ENCODE results near the gene PTPRN2.
"Not testable (repeated sequence)": the region's sequence is repeated elsewhere in the genome, so short reads cannot be mapped to it uniquely, and the experiment has no call there.

Gene PTPRN2

DNA sequence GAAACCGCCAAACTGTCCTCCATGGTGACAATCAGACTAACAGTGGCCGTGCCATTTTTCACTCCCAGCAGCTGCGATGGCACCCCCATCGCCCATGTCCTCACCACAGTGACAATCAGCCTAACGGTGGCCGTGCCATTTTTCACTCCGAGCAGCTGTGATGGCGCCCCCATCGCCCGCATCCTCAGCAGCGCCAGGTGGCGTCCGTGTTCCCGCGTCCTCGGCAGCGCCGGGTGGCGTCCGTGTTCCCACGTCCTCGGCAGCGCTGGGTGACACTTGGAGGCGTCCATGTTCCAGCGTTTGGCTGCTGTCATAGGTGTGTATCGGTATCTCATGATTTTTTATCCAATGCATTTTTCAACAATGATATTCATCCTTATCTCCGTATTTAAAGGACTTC, 267.3 kb downstream of the PTPRN2 start:
- Mint-ChIP-seq H3K27ac (no peak overlapping the region), H3K4me3 (no peak overlapping the region), H3K27me3 (peaks cover 5% of the 10 kb centered on the region), H3K4me1 (ENCODE audit: low read depth) (no peaks in the 10 kb centered on the region), H3K36me3 (ENCODE audit: low read depth) (no peaks in the 10 kb centered on the region), H3K9me3 (no peaks in the 10 kb centered on the region)

DNA sequence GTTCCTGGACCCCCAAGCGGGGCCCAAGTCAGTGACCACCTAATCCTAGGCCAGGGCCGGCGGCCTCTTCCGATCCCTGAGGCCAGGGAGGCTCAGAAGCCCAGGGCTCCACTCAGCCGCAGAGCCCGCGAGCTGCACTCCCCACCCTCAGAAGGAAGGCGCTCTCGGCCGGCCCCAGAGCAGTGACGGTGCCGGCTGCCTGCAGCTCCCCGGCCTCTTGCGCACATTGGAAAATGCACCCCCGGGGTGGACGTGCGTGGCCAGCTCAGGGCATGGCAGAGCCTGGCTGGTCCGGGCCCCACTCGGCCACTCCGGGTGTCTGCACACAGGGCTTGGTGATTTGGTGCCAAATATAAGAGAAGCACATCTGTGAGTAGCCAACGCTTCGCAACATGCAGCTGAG, 269.1 kb downstream of the PTPRN2 start:
- Mint-ChIP-seq H3K27me3 (peaks cover 5% of the 10 kb centered on the region), H3K27ac (no peak overlapping the region), H3K4me1 (ENCODE audit: low read depth) (no peaks in the 10 kb centered on the region), H3K4me3 (no peak overlapping the region), H3K9me3 (peaks cover 4% of the 10 kb centered on the region), H3K36me3 (ENCODE audit: low read depth) (no peaks in the 10 kb centered on the region)

DNA sequence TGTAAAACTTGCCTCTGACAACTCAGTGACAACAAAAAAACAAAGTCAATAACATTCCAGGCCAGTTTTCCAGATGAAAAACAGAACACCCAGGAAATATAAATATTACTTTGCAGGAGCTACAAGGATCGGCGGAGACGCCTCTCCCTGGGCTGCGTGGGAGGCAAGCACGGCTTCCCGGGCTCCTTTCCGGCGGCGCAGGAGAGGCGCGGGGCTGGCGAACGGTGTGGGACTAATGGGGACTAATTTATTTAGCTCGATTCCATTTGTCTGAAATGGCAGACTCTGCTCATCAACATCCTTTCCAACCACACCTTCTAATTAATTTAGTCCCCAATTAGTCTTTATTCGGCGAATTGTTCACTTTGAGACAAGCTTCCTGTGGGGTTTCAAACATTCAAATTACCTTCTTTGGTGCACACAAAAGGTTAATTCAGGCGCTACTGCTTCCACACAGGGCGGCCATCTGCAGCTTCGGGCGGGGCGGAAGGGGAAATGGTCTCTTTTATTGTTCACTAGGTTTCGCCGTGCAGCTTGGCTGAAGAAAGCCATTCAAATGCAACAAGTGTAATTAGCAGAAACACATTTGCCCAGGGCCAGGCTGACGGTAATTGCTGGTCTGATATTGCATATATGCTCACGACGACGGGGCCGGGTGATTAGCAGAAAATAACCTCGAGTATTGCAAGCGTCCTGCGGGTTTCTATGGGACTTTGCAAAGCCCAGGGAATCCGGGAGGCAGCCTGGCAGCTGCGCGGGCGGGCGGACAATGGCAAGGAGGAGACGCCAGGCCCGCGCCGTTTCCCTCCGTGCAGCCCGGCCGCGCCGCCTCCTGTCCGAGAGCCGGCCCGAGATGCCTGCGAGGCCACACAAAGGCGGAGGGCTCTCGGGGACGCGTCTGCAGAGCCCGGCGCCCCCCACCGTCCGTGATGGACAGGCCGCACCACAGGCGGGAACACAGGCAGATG, 270.1 kb downstream of the PTPRN2 start:
- H3K36me3 Mint-ChIP-seq (ENCODE audit: low read depth) = no peaks in the 10 kb centered on the region
- no peaks in the 10 kb centered on the region for H3K4me1 Mint-ChIP-seq (ENCODE audit: low read depth)
- peaks cover 5% of the 10 kb centered on the region for H3K27me3 Mint-ChIP-seq
- no peak overlapping the region for H3K4me3 Mint-ChIP-seq
- H3K27ac Mint-ChIP-seq = no peak overlapping the region
- H3K9me3 Mint-ChIP-seq = peaks cover 5% of the 10 kb centered on the region

DNA sequence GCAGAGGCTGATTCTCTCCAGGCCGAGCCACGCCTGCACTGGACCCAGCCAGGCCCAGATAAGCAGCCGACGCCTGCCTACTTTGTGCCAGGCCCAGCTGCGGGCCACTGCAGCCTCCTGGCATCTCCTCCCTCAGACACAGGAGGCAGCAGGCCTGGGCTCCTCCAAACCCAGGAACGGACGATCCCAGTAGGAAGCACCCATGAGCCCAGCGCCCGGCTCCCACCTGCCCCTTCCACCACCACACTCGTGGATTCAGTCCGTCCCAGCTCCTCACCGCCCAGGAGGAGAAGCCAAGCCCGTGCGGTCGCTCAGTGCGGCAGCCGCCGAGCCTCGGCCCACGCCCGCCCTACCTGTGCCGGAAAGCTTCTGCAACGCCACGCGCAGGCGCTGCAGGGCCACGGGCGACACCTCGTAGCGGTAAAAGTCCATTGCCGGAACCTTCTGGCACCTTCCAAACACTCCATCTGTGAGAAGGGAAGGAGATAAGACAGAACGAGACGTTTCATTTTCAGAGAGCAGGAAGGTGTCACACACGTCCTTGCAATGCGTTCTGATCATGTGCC, 271.1 kb downstream of the PTPRN2 start:
- peaks cover 5% of the 10 kb centered on the region for H3K27me3 Mint-ChIP-seq
- H3K9me3 Mint-ChIP-seq = peaks cover 12% of the 10 kb centered on the region
- H3K4me3 Mint-ChIP-seq = no peak overlapping the region
- H3K27ac Mint-ChIP-seq = no peak overlapping the region
- no peaks in the 10 kb centered on the region for H3K36me3 Mint-ChIP-seq (ENCODE audit: low read depth)
- H3K4me1 Mint-ChIP-seq (ENCODE audit: low read depth) = no peaks in the 10 kb centered on the region

DNA sequence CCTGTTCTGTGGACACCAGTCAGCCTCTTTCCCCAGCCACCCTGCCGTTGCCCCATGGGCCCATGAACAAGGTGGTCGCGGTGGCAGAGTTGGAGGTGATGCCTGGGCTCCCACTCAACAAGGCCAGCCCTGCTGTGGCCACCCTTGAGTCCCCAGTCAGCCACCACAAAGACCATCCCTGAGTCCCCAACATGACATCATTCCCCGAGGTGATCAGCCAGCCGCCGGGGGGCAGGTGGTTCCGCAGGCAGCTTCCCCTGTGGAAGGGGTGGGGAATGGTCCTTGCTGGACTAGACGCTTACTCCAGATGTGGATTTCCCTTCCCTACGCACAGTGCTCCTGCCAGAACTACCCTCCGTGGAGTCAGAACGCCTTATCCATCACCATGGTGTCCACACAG, 271.7 kb downstream of the PTPRN2 start:
- no peak overlapping the region for H3K4me3 Mint-ChIP-seq
- peaks cover 12% of the 10 kb centered on the region for H3K9me3 Mint-ChIP-seq
- H3K36me3 Mint-ChIP-seq (ENCODE audit: low read depth) = no peaks in the 10 kb centered on the region
- H3K27ac Mint-ChIP-seq = no peak overlapping the region
- H3K4me1 Mint-ChIP-seq (ENCODE audit: low read depth) = no peaks in the 10 kb centered on the region
- peaks cover 5% of the 10 kb centered on the region for H3K27me3 Mint-ChIP-seq

DNA sequence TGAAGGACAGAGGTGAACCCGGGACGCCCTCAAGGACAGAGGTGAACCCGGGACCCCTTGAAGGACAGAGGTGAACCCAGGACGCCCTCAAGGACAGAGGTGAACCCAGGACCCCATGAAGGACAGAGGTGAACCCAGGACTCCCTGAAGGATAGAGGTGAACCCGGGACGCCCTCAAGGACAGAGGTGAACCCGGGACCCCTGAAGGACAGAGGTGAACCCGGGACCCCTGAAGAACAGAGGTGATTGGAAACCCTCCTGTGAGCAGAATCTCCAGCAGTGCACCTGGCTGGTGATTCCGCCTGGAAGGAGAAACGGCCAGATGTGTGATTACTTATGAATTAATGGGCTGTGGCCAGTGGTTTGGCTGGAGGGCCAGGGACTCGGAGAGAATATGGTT, 272.3 kb downstream of the PTPRN2 start:
- Mint-ChIP-seq H3K36me3 (ENCODE audit: low read depth) (no peaks in the 10 kb centered on the region), H3K27ac (no peak overlapping the region), H3K9me3 (peaks cover 12% of the 10 kb centered on the region), H3K4me3 (no peak overlapping the region), H3K4me1 (ENCODE audit: low read depth) (no peaks in the 10 kb centered on the region), H3K27me3 (peaks cover 5% of the 10 kb centered on the region)

DNA sequence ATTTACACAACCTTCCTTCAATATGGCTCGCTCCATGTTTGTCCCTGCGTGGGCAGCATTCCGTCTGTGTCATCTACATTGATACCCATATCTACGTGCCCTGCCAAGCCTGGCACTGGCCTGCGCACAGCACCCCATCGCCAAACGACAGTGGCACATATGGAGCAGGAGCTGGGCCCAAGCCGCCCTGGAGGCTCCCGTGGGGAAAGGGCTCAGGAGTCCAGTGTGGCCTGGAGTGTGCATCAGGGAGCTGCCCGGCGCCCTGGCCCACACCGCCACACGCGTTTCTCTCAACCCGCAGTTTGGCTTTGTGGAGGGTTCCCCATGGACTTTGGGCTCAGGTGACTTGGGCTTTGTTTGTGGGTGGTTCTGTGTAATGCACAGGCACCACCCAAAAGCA, 273.2 kb downstream of the PTPRN2 start:
- H3K9me3 Mint-ChIP-seq = peaks cover 21% of the 10 kb centered on the region
- H3K36me3 Mint-ChIP-seq (ENCODE audit: low read depth) = no peaks in the 10 kb centered on the region
- H3K27me3 Mint-ChIP-seq = peaks cover 5% of the 10 kb centered on the region
- no peak overlapping the region for H3K4me3 Mint-ChIP-seq
- H3K4me1 Mint-ChIP-seq (ENCODE audit: low read depth) = no peaks in the 10 kb centered on the region
- no peak overlapping the region for H3K27ac Mint-ChIP-seq

DNA sequence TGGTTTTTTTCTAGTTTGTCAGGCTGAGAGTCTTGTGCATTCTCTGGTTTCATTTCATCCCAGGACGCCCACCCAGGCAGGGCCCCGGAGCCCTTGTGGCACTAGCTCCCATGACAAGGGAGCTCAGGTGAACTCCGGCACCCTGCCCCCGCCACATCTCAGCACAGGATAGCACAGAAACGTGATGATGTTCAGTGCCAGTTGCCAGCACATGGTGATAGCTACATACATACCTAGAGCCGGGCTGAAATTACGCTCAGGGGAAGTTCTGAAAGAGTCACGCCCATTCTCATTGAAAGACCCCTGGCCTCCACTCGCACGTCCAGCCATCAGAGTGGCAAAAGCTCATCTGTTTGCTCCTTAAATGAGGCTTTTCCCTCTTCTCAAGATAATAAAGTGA, 273.7 kb downstream of the PTPRN2 start:
- Mint-ChIP-seq H3K4me1 (ENCODE audit: low read depth) (no peaks in the 10 kb centered on the region), H3K9me3 (peaks cover 24% of the 10 kb centered on the region), H3K27ac (no peak overlapping the region), H3K36me3 (ENCODE audit: low read depth) (no peaks in the 10 kb centered on the region), H3K4me3 (no peak overlapping the region), H3K27me3 (peaks cover 5% of the 10 kb centered on the region)

DNA sequence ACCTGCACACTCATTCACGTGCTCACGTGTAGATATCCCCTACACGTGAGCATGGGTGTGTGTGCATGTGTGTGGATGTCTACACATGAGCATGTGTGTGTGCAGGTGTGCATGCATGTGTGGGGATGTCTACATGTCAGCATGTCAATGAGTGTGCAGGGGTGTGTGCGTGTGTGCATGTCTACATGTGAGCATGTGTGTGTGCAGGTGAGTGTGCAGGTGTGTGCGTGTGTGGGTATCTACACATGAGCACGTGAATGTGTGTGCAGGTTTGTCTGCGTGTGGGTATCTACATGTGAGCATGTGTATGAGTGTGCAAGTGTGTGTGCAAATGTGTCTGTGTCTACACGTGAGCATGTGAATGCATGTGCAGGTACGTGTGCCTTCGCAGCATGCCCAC, 274.8 kb downstream of the PTPRN2 start:
- H3K9me3 Mint-ChIP-seq = peaks cover 25% of the 10 kb centered on the region
- H3K4me1 Mint-ChIP-seq (ENCODE audit: low read depth) = no peaks in the 10 kb centered on the region
- no peak overlapping the region for H3K27ac Mint-ChIP-seq
- H3K27me3 Mint-ChIP-seq = peaks cover 5% of the 10 kb centered on the region
- no peak overlapping the region for H3K4me3 Mint-ChIP-seq
- no peaks in the 10 kb centered on the region for H3K36me3 Mint-ChIP-seq (ENCODE audit: low read depth)

DNA sequence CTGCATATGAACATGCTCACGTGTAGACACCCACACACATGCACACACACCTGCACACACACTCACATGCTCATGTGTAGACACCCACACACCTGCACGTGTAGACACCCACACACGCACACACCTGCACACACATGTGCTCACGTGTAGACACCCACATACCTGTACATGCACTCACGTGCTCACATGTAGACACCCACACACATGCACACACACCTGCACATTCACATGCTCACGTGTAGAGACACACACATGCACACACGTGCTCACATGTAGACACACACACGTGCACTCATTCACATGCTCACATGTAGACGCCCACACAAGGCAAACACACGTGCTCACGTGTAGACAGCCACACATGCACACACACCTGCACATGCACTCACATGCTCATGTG, 275.8 kb downstream of the PTPRN2 start:
- Mint-ChIP-seq H3K36me3 (ENCODE audit: low read depth) (peaks cover 4% of the 10 kb centered on the region), H3K27ac (no peak overlapping the region), H3K4me3 (no peak overlapping the region), H3K4me1 (ENCODE audit: low read depth) (no peaks in the 10 kb centered on the region), H3K9me3 (peaks cover 31% of the 10 kb centered on the region), H3K27me3 (no peaks in the 10 kb centered on the region)

DNA sequence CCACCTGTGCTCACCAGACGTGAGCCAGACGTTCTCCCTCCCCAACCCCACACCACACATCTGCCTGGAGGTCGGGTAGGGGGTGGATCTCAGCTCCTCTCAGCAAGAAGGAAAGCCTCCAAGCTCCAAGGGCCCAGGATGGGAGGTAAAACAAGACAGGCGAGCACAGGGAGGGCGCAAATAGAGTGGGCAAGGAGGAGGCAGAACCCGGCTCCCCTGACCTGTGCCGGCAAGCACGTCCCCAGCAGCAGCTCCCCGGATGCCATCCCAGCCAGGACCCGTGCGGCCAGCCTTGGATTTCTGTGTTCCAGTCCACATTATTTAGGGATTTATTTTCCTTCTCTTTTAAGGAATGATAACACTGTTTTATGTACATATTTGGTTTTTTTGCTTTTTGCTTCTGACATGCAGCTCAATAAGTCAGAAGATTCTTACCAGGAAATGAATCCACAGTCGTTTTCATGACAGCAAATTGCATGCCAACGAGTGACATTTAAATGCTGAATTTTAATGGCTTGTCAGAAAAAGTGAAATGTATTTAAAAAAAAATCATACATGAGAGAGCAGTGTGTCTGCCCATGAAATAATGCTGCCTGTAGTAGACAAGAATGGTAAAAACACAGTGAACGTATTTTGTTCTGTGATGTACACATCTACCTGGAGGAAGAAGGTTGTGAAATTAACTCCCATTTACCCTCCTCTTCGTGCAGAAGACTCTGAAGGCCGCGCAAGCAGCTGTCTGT, 276.5 kb downstream of the PTPRN2 start:
- H3K36me3 Mint-ChIP-seq (ENCODE audit: low read depth) = peaks cover 4% of the 10 kb centered on the region
- H3K27ac Mint-ChIP-seq = no peak overlapping the region
- H3K4me3 Mint-ChIP-seq = no peak overlapping the region
- peaks cover 35% of the 10 kb centered on the region for H3K9me3 Mint-ChIP-seq
- H3K4me1 Mint-ChIP-seq (ENCODE audit: low read depth) = no peaks in the 10 kb centered on the region
- no peaks in the 10 kb centered on the region for H3K27me3 Mint-ChIP-seq

DNA sequence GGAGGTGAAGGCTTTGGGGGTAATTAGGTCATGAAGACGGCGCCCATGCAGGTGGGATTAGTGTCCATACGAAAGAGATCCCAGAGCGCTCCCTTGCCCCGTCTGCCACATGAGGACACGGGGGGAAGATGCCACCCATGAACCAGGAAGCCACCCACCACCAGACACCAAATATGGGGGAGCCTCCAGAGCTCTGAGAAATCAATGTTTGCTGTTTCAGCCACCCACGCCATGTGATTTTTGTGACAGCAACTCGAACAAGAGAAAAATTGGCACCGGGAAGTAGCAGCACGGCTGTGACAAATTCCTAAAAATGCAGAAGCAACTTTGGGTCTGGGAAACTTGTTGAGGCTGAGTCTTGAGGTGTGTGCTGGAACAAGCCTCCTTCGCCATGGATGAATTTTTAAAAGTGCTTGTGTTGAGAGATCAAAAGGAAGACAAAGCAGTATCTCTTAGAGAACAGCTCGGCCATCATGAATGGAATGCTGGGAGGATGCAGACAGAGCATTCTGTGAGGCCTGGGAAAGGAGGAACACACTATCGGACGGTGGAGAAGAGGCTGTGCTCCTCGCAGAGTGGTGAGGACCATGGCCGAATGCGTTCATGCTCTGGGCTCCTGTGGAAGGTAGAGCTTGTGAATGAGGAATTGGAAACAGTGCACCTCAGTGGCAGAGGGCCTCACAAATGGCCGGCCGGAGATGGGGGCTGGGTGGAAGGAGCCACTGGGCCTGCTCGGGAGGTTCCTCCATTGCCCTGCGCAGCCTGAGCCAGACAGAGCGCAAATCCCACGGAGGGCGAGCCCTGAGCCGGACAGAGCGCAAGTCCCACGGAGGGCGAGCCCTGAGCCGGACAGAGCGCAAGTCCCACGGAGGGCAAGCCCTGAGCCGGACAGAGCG, 277.5 kb downstream of the PTPRN2 start:
- H3K27ac Mint-ChIP-seq = no peak overlapping the region
- H3K27me3 Mint-ChIP-seq = no peaks in the 10 kb centered on the region
- H3K36me3 Mint-ChIP-seq (ENCODE audit: low read depth) = peaks cover 4% of the 10 kb centered on the region
- no peak overlapping the region for H3K4me3 Mint-ChIP-seq
- peaks cover 41% of the 10 kb centered on the region for H3K9me3 Mint-ChIP-seq
- no peaks in the 10 kb centered on the region for H3K4me1 Mint-ChIP-seq (ENCODE audit: low read depth)

DNA sequence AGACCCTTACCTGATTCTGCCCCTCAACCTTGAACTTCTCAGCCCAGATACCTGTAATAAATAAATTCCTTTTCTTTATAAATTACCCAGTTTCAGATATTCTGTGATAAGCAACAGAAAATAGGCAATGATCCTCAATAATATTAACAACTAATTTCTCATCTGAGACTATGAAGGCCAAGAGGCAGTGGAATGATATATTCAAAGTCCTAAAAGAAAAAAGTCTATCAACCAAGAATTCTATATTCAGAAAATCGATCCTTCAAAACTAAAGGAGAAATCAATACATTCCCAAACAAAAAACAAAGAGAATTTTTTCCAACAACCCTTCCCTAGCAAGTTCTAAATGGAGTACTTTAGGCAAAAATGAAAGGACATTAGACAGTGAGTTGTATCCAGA, 279.6 kb downstream of the PTPRN2 start:
- Mint-ChIP-seq H3K4me1 (ENCODE audit: low read depth) (no peaks in the 10 kb centered on the region), H3K4me3 (no peak overlapping the region), H3K36me3 (ENCODE audit: low read depth) (peaks cover 4% of the 10 kb centered on the region), H3K27me3 (peaks cover 5% of the 10 kb centered on the region), H3K9me3 (peaks cover 40% of the 10 kb centered on the region), H3K27ac (no peak overlapping the region)

DNA sequence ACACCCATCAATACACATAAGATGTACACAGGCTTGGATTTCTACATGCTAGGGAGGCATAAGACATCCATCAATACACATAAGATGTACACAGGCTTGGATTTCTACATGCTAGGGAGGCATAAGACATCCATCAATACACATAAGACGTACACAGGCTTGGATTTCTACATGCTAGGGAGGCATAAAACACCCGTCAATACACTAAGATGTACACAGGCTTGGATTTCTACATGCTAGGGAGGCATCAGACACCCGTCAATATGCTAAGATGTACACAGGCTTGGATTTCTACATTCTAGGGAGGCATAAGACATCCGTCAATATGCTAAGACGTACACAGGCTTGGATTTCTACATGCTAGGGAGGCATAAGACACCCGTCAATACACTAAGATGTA, 283.6 kb downstream of the PTPRN2 start:
- H3K27ac Mint-ChIP-seq = not testable (repeated sequence)

More for the DNA sequence above, 283.6 kb downstream of the PTPRN2 start:
- H3K4me1 Mint-ChIP-seq (ENCODE audit: low read depth); H3K36me3 Mint-ChIP-seq (ENCODE audit: low read depth); H3K4me3 Mint-ChIP-seq; H3K27me3 Mint-ChIP-seq: not testable (repeated sequence)
- peaks cover 19% of the 10 kb centered on the region for H3K9me3 Mint-ChIP-seq
